ENCODE data around the gene BNC2. TPM values are rescaled to one million over a fixed set of nuclear protein-coding genes. Genes with fewer than 3 reads are reported as not detected.
A peak's percentile ranks its signal among the peaks of the same experiment; 100 is the strongest.

BNC2 gene
- total and polyA plus RNA-seq, 2 donors (not counting 1 experiment from before 2014, with no cell fraction given): 34.7 to 39.1 TPM

DNA sequence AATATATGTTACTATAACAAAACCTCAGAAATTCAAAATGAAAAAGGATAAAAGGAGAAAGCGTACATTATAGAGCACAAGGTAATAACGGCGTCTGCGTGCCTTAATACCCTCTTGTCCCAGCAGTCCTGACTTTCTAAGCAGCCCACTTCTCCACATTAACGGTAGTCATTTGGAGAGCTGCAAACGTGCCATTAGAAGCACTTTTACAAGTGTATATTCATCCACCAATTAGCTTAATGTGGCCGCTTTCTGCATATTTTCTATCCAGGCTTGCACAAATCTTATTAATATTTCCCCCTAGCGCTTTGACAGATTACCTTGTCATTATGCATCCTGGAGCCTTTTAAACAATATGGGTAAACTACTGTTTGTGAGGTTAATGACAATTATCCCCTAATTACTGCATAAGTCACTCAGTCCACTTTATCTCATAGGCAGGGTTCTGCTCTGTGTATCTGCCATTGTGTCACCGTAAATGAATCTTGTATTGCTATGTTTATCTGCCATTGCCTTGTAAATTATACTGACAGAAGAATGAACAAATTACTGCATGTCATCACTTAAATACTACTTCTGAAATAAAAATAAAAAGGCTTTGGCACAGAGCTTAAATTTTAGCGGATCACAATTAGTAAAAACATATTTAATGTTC is 421.3 kb downstream of the BNC2 start:
- no peaks in the 10 kb centered on the region for H4K20me1 ChIP-seq (ENCODE audit: control insufficient read depth, extremely low read depth, insufficient read depth, low read length)
- H3K27ac ChIP-seq (ENCODE audit: insufficient read depth, low read length): no peak overlapping the region
- peaks cover 2% of the 10 kb centered on the region for H3K4me1 ChIP-seq (ENCODE audit: control insufficient read depth, extremely low read depth, insufficient read depth, low read length)
- TF ChIP-seq EZH2 (IDR thresholded peaks at IDR 0.05; ENCODE audit: low read length, missing control alignments): no peak
- TF ChIP-seq, protein P1, sequence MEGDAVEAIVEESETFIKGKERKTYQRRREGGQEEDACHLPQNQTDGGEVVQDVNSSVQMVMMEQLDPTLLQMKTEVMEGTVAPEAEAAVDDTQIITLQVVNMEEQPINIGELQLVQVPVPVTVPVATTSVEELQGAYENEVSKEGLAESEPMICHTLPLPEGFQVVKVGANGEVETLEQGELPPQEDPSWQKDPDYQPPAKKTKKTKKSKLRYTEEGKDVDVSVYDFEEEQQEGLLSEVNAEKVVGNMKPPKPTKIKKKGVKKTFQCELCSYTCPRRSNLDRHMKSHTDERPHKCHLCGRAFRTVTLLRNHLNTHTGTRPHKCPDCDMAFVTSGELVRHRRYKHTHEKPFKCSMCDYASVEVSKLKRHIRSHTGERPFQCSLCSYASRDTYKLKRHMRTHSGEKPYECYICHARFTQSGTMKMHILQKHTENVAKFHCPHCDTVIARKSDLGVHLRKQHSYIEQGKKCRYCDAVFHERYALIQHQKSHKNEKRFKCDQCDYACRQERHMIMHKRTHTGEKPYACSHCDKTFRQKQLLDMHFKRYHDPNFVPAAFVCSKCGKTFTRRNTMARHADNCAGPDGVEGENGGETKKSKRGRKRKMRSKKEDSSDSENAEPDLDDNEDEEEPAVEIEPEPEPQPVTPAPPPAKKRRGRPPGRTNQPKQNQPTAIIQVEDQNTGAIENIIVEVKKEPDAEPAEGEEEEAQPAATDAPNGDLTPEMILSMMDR (conservative IDR thresholded peaks at IDR 0.05 in 1 of 2, IDR thresholded peaks at IDR 0.05 in 1 of 2; ENCODE audit: low read depth in 1 of 2, low read length in 2 of 2): no peak
- H3K79me2 ChIP-seq (ENCODE audit: control insufficient read depth, insufficient read depth, low read length): no peaks in the 10 kb centered on the region
- DNase-seq (ENCODE audit: low read depth in 2 of 2): no peak
- no peak overlapping the region for H3K9ac ChIP-seq (ENCODE audit: insufficient read depth, low read length)
- no peaks in the 10 kb centered on the region for H3K9me3 ChIP-seq (ENCODE audit: control insufficient read depth, insufficient read depth, low read depth, low read length)
- H3K4me3 ChIP-seq (replicated peaks in 1 of 4; ENCODE audit: control extremely low read depth in 1 of 4, insufficient read depth in 1 of 4, low read depth in 3 of 4, low read length in 4 of 4): no peak overlapping the region
- no peak overlapping the region for H2AFZ ChIP-seq (ENCODE audit: low read length)
- no peak overlapping the region for H3K4me2 ChIP-seq (ENCODE audit: extremely low read depth, insufficient read depth, low read length)
- H3K36me3 ChIP-seq (ENCODE audit: control insufficient read depth, insufficient read depth, low read length): peaks cover 2% of the 10 kb centered on the region
- H3K27me3 ChIP-seq (ENCODE audit: control insufficient read depth, insufficient read depth, low read length): no peaks in the 10 kb centered on the region

DNA sequence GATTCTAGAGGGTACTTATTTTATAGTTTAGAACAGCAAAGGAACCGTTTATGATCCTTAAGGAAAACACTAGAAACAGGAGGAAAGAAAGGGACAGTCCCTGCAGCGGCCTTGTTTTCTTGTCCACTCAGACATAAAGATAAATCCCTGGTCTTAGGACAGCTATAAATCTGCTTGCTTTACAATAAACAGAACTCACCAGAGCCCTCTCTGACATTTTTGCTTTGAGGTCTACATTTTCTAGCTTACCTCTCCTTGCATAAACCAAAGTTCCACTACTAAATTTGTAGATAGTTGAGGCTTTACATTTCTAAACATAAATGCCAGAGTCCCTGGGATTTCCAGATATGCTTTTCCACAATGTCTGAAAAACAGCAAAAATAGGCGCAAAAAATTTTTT is 422.5 kb downstream of the BNC2 start:
- H4K20me1 ChIP-seq (ENCODE audit: control insufficient read depth, extremely low read depth, insufficient read depth, low read length): no peaks in the 10 kb centered on the region
- peaks cover 2% of the 10 kb centered on the region for H3K4me1 ChIP-seq (ENCODE audit: control insufficient read depth, extremely low read depth, insufficient read depth, low read length)
- H3K79me2 ChIP-seq (ENCODE audit: control insufficient read depth, insufficient read depth, low read length): no peaks in the 10 kb centered on the region
- no peak overlapping the region for H3K4me3 ChIP-seq (replicated peaks in 1 of 4; ENCODE audit: control extremely low read depth in 1 of 4, insufficient read depth in 1 of 4, low read depth in 3 of 4, low read length in 4 of 4)
- no peak overlapping the region for H3K4me2 ChIP-seq (ENCODE audit: extremely low read depth, insufficient read depth, low read length)
- no peaks in the 10 kb centered on the region for H3K27me3 ChIP-seq (ENCODE audit: control insufficient read depth, insufficient read depth, low read length)
- H3K9ac ChIP-seq (ENCODE audit: insufficient read depth, low read length): no peak overlapping the region
- TF ChIP-seq EZH2 (IDR thresholded peaks at IDR 0.05; ENCODE audit: low read length, missing control alignments): no peak
- DNase-seq (ENCODE audit: low read depth in 2 of 2): no peak
- no peak overlapping the region for H3K27ac ChIP-seq (ENCODE audit: insufficient read depth, low read length)
- no peak overlapping the region for H2AFZ ChIP-seq (ENCODE audit: low read length)
- peaks cover 2% of the 10 kb centered on the region for H3K36me3 ChIP-seq (ENCODE audit: control insufficient read depth, insufficient read depth, low read length)
- H3K9me3 ChIP-seq (ENCODE audit: control insufficient read depth, insufficient read depth, low read depth, low read length): no peaks in the 10 kb centered on the region

DNA sequence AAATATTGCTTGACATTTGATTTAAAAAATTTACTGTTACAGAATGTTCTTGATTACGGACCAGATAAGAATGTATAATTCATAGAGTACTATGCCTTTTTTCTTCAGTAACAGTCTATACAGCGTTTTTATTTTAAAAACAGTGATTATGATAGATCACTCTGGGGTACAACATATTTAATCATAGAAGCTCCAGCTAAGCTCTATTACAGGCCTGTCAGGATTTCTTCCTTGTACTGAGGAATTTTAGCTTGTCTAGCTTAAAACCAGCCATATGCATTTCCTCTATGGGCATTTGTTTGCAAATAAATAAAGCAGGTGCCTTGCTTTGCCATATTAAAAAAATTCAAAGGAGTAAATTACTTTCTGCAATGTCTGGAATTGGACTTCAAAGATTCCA is 423.8 kb downstream of the BNC2 start:
- TF ChIP-seq EZH2 (IDR thresholded peaks at IDR 0.05; ENCODE audit: low read length, missing control alignments): no peak
- TF ChIP-seq, protein P1 (conservative IDR thresholded peaks at IDR 0.05 in 1 of 2, IDR thresholded peaks at IDR 0.05 in 1 of 2; ENCODE audit: low read depth in 1 of 2, low read length in 2 of 2): no peak

More for the DNA sequence above, 423.8 kb downstream of the BNC2 start:
- Histone ChIP-seq H3K4me1 (ENCODE audit: control insufficient read depth, extremely low read depth, insufficient read depth, low read length) (peaks cover 2% of the 10 kb centered on the region), H3K36me3 (ENCODE audit: control insufficient read depth, insufficient read depth, low read length) (no peaks in the 10 kb centered on the region), H3K9ac (ENCODE audit: insufficient read depth, low read length) (no peak overlapping the region), H3K4me2 (ENCODE audit: extremely low read depth, insufficient read depth, low read length) (no peak overlapping the region), H3K9me3 (ENCODE audit: control insufficient read depth, insufficient read depth, low read depth, low read length) (no peaks in the 10 kb centered on the region), H4K20me1 (ENCODE audit: control insufficient read depth, extremely low read depth, insufficient read depth, low read length) (no peaks in the 10 kb centered on the region), H3K27ac (ENCODE audit: insufficient read depth, low read length) (no peak overlapping the region), H2AFZ (ENCODE audit: low read length) (no peak overlapping the region), H3K79me2 (ENCODE audit: control insufficient read depth, insufficient read depth, low read length) (no peaks in the 10 kb centered on the region), H3K4me3 (replicated peaks in 1 of 4; ENCODE audit: control extremely low read depth in 1 of 4, insufficient read depth in 1 of 4, low read depth in 3 of 4, low read length in 4 of 4) (no peak overlapping the region), H3K27me3 (ENCODE audit: control insufficient read depth, insufficient read depth, low read length) (no peaks in the 10 kb centered on the region)
- DNase-seq (ENCODE audit: low read depth in 2 of 2): peak in 1 of 2 donors; percentile 20

Data from fibroblast of lung (primary cell).